ENCODE results near the gene ARHGEF38.

- no peak for TF ChIP-seq POLR2A (IDR thresholded peaks at IDR 0.05)
- TF ChIP-seq, protein P1, sequence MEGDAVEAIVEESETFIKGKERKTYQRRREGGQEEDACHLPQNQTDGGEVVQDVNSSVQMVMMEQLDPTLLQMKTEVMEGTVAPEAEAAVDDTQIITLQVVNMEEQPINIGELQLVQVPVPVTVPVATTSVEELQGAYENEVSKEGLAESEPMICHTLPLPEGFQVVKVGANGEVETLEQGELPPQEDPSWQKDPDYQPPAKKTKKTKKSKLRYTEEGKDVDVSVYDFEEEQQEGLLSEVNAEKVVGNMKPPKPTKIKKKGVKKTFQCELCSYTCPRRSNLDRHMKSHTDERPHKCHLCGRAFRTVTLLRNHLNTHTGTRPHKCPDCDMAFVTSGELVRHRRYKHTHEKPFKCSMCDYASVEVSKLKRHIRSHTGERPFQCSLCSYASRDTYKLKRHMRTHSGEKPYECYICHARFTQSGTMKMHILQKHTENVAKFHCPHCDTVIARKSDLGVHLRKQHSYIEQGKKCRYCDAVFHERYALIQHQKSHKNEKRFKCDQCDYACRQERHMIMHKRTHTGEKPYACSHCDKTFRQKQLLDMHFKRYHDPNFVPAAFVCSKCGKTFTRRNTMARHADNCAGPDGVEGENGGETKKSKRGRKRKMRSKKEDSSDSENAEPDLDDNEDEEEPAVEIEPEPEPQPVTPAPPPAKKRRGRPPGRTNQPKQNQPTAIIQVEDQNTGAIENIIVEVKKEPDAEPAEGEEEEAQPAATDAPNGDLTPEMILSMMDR (IDR thresholded peaks at IDR 0.05), result no peak
Measured at GRCh38 chr4:105622269-105622668, 69.8 kb downstream of the ARHGEF38 start.
